H1 (cell line): ENCODE data around the gene VPS13D. TPM values are rescaled to one million over a fixed set of nuclear protein-coding genes. Genes with fewer than 3 reads are reported as not detected.

Source experiments
- USF2 ChIP-seq: IDR thresholded peaks from 2 replicates; pipeline ENCODE4 v1.6.1; 2011; ENCODE audit warnings: low read length, improper control_type of control experiment
- YY1 ChIP-seq: IDR thresholded peaks from 2 replicates; pipeline ENCODE4 v1.6.1; 2011; ENCODE audit warnings: low read depth, mild to moderate bottlenecking, low read length
- ZNF274 ChIP-seq: IDR thresholded peaks from 2 replicates; pipeline ENCODE4 v1.7.0; 2012; ENCODE audit warnings: low read length, borderline replicate concordance; ENCODE audit errors: extremely low read depth
- polyA plus RNA-seq, 7 experiments: library from polyadenylated mRNA; depleted of rRNA in 3 of 7; stranded (reverse) in 5 of 7; unstranded in 2 of 7; fragments of >200 nt in 5 of 7; fragments of 200-250 nt in 2 of 7; gene quantifications; 1 replicate in 5 of 7; 2 replicates in 1 of 7; 4 replicates in 1 of 7; pipeline versions ENCODE4 v1.2.1 to v1.2.3, GENCODE V29; 2011 to 2013; ENCODE audit warnings: missing spikeins in 2 of 7, mixed read lengths in 2 of 7
- total RNA-seq: library from RNA; stranded (reverse); fragmentation: NEBNext Ultra II Directional; extraction: Animal tissue kit (Norgen Biotek cat#: 25700); gene quantifications from 2 replicates; pipeline ENCODE4 v1.2.1, GENCODE V29; 2021

Gene VPS13D
- total and polyA plus RNA-seq, 2 of the 8 experiments (the other 6 are each of a cell fraction or from before 2014, with no cell fraction given), result 10.9 to 31.2 TPM

DNA sequence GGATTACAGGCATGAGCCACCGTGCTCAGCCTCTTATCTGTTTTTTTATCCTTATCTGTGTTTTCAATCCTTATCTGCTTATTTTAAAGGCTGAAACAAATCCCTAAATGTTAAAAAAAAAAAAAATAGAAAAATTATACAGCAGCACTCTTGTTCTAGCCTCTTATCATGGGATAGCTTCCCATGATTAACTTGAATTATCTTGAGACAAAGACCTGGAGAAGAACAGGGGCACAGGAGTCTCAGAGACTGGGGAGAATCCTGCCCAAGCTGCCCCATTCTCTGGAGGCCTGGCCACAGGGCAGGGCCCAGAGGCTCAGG is 301.3 kb downstream of the VPS13D start (continued):
- TF ChIP-seq ZNF274, result no peak
- TF ChIP-seq YY1, result no peak
- TF ChIP-seq USF2, result no peak
